Right lobe of liver (tissue), 4 donors: Measurements from ENCODE around the gene TFCP2L1.

Experiments used
- POLR2A ChIP-seq: fragments of 450-650 bp; IDR thresholded peaks from one replicate; pipeline ENCODE4 v1.6.1; 2017; ENCODE audit warnings: antibody characterized with exemption, mild to moderate bottlenecking
- TF ChIP-seq, protein P1 (sequence below), 4 donors: fragments of 200-600 bp in 3 of 4; fragments of 450-650 bp in 1 of 4; IDR thresholded peaks; one replicate each; pipeline versions ENCODE4 v1.5.1 to v1.8.0; 2016 to 2022; ENCODE audit warnings: antibody characterized with exemption in 4 of 4, mild to moderate bottlenecking in 2 of 4
- donor health status: DM: no; HTN: no; CAD: no.
- donor health status: DM: no; HTN: no; CAD: no.
- donor health status: DM: no; HTN: yes; CAD: no.

DNA sequence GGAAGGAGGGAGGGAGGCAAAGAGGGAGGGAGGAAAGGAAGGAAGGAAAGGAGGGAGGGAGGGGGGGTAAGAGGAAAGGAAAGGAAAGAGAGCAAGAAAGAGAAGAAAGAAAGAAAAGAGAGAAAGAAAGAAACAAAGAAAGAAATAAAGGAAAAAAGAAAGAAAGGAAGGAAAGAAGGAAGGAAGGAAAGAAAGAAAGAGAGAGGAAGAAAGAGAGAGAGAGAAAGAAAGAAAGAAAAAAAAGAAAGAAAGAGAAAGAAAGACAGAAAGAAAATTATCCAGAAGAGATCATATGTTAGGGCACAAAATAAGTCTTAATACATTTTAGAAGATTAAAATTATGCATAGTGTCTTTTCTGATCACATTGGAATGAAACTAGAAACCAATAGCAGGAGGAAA lies 24.3 kb upstream of the TFCP2L1 start:
- TF ChIP-seq, protein P1, sequence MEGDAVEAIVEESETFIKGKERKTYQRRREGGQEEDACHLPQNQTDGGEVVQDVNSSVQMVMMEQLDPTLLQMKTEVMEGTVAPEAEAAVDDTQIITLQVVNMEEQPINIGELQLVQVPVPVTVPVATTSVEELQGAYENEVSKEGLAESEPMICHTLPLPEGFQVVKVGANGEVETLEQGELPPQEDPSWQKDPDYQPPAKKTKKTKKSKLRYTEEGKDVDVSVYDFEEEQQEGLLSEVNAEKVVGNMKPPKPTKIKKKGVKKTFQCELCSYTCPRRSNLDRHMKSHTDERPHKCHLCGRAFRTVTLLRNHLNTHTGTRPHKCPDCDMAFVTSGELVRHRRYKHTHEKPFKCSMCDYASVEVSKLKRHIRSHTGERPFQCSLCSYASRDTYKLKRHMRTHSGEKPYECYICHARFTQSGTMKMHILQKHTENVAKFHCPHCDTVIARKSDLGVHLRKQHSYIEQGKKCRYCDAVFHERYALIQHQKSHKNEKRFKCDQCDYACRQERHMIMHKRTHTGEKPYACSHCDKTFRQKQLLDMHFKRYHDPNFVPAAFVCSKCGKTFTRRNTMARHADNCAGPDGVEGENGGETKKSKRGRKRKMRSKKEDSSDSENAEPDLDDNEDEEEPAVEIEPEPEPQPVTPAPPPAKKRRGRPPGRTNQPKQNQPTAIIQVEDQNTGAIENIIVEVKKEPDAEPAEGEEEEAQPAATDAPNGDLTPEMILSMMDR (IDR thresholded peaks at IDR 0.05): no peak
- no peak for TF ChIP-seq POLR2A
